DOHH2 (cell line): ENCODE results near the gene MEDAG.

Experiments
- H3F3A ChIP-seq: fragments of 200-600 bp; sonication (generic), shearing (Covaris generic); 2 replicates; pipeline ENCODE4 v1.6.0; 2016; ENCODE audit warnings: antibody characterized with exemption, mild to moderate bottlenecking; ENCODE audit not compliant: control insufficient read depth, insufficient read depth
- H3K27ac ChIP-seq: fragments of 200-600 bp; sonication (generic); 2 replicates; pipeline ENCODE4 v1.5.1; 2014; ENCODE audit warnings: low read depth, mild to moderate bottlenecking, low read length, moderate library complexity
- H3K27me3 ChIP-seq: fragments of 200-600 bp; sonication (generic); 2 replicates; pipeline ENCODE4 v1.6.1; 2014; ENCODE audit warnings: mild to moderate bottlenecking, low read length, mixed read lengths; ENCODE audit not compliant: control insufficient read depth
- H3K36me3 ChIP-seq: fragments of 200-600 bp; sonication (generic); 2 replicates; pipeline ENCODE4 v1.6.1; 2014; ENCODE audit warnings: mild to moderate bottlenecking, low read length, moderate library complexity, mixed read lengths; ENCODE audit not compliant: control insufficient read depth
- H3K4me1 ChIP-seq: fragments of 200-600 bp; sonication (generic); 2 replicates; pipeline ENCODE4 v1.6.1; 2014; ENCODE audit warnings: mild to moderate bottlenecking, low read length, mixed read lengths; ENCODE audit not compliant: control insufficient read depth
- H3K4me2 ChIP-seq: fragments of 200-600 bp; sonication (generic); 2 replicates; pipeline ENCODE4 v1.6.0; 2014; ENCODE audit warnings: mild to moderate bottlenecking, low read length, moderate library complexity
- H3K4me3 ChIP-seq: fragments of 200-600 bp; sonication (generic); 2 replicates; pipeline ENCODE4 v1.5.1; 2014; ENCODE audit warnings: mild to moderate bottlenecking, low read length, mixed read lengths
- H3K79me2 ChIP-seq: fragments of 200-600 bp; sonication (generic); 2 replicates; pipeline ENCODE4 v1.6.1; 2014; ENCODE audit warnings: mild to moderate bottlenecking, low read length, mixed read lengths; ENCODE audit not compliant: control insufficient read depth
- H3K9me2 ChIP-seq: fragments of 200-600 bp; sonication (generic); replicated peaks from 2 replicates; pipeline ENCODE4 v1.6.1; 2014; ENCODE audit warnings: mild to moderate bottlenecking, low read length, mixed read lengths; ENCODE audit not compliant: control insufficient read depth
- H3K9me3 ChIP-seq: fragments of 200-600 bp; sonication (generic); 2 replicates; pipeline ENCODE4 v1.6.1; 2014; ENCODE audit warnings: antibody characterized with exemption, low read length, mixed read lengths; ENCODE audit not compliant: control insufficient read depth, insufficient read depth
- H4K20me1 ChIP-seq: fragments of 200-600 bp; sonication (generic); 2 replicates; pipeline ENCODE4 v1.6.0; 2014; ENCODE audit warnings: low read depth, mild to moderate bottlenecking, antibody characterized with exemption, low read length, moderate library complexity; ENCODE audit not compliant: control insufficient read depth, insufficient read depth
- CTCF ChIP-seq: fragments of 200-600 bp; sonication (generic); IDR thresholded peaks from one replicate; pipeline ENCODE4 v1.5.1; 2014; ENCODE audit warnings: antibody characterized with exemption, mild to moderate bottlenecking, low read depth, low read length; ENCODE audit not compliant: poor library complexity, severe bottlenecking
- EZH2phosphoT487 ChIP-seq: fragments of 200-600 bp; sonication (generic); IDR thresholded peaks from 2 replicates; pipeline ENCODE4 v1.6.1; 2017; ENCODE audit warnings: borderline replicate concordance, mild to moderate bottlenecking, antibody characterized with exemption, low read length, moderate library complexity, mixed read lengths

The MEDAG gene

DNA sequence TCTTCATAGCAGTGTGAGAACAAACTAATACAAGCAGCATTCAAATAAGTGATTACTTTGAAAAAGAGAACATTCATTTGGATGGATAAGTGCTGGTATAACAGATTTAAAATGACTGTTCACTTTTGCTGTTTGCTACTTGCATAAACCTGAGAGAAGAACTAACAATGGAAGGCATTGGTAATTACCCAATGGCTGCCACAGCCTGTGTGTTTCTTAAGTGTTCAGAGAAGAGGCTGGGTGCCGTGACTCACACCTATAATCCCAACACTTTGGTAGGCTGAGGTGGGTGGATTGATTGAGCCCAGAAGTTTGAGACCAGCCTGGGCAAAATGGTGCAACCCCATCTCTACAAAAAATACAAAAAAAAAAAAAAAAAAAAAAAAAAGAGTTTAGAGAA lies 21.5 kb downstream of the MEDAG start:
- Histone ChIP-seq H3K4me1 (no peaks in the 10 kb centered on the region), H3K27me3 (peaks cover 15% of the 10 kb centered on the region), H3K9me3 (no peaks in the 10 kb centered on the region), H3K4me3 (no peak overlapping the region), H3K79me2 (no peaks in the 10 kb centered on the region), H3K27ac (no peak overlapping the region), H3K4me2 (no peak overlapping the region), H3K36me3 (no peaks in the 10 kb centered on the region), H3K9me2 (no peaks in the 10 kb centered on the region), H4K20me1 (no peaks in the 10 kb centered on the region), H3F3A (no peaks in the 10 kb centered on the region)
- TF ChIP-seq EZH2phosphoT487 (no peak), CTCF (no peak)

GRCh38 chr13:30928978-30929377 lies 22.9 kb downstream of the MEDAG start:
- no peaks in the 10 kb centered on the region for H3K9me3 ChIP-seq
- H3K36me3 ChIP-seq, result no peaks in the 10 kb centered on the region
- no peaks in the 10 kb centered on the region for H3K4me1 ChIP-seq
- H4K20me1 ChIP-seq, result no peaks in the 10 kb centered on the region
- no peak for TF ChIP-seq EZH2phosphoT487
- TF ChIP-seq CTCF, result no peak
- no peaks in the 10 kb centered on the region for H3F3A ChIP-seq
- H3K4me3 ChIP-seq, result no peak overlapping the region
- peaks cover 10% of the 10 kb centered on the region for H3K27me3 ChIP-seq
- H3K4me2 ChIP-seq, result no peak overlapping the region
- H3K27ac ChIP-seq, result no peak overlapping the region
- no peaks in the 10 kb centered on the region for H3K79me2 ChIP-seq
- no peaks in the 10 kb centered on the region for H3K9me2 ChIP-seq

- Histone ChIP-seq H3K9me3 (no peaks in the 10 kb centered on the region), H3K27me3 (peaks cover 13% of the 10 kb centered on the region), H3K9me2 (no peaks in the 10 kb centered on the region), H3K27ac (no peak within 1 kb of the TSS), H4K20me1 (no peaks in the 10 kb centered on the region), H3K79me2 (no peaks in the 10 kb centered on the region), H3F3A (no peaks in the 10 kb centered on the region), H3K4me1 (no peaks in the 10 kb centered on the region), H3K4me2 (no peak within 1 kb of the TSS), H3K36me3 (no peaks in the 10 kb centered on the region), H3K4me3 (no peak within 1 kb of the TSS)
- TF ChIP-seq CTCF, result no peak
- TF ChIP-seq EZH2phosphoT487, result no peak
Measured at GRCh38 chr13:30932481-30933353, 26.6 kb downstream of the MEDAG start, which contains the start of gene TEX26. Gene TEX26, plus strand, starts transcription at chr13:30932656. Its CDS starts 60 bp downstream, at chr13:30932716.
